ENCODE measurements around the gene SMG9. TPM values are rescaled to one million over a fixed set of nuclear protein-coding genes. Genes with fewer than 3 reads are reported as not detected.
"Not testable (repeated sequence)": the region's sequence is repeated elsewhere in the genome, so short reads cannot be mapped to it uniquely, and the experiment has no call there.

The SMG9 gene
- polyA plus RNA-seq, 4 donors: 39.9 to 67.8 (median 46.7) TPM

DNA sequence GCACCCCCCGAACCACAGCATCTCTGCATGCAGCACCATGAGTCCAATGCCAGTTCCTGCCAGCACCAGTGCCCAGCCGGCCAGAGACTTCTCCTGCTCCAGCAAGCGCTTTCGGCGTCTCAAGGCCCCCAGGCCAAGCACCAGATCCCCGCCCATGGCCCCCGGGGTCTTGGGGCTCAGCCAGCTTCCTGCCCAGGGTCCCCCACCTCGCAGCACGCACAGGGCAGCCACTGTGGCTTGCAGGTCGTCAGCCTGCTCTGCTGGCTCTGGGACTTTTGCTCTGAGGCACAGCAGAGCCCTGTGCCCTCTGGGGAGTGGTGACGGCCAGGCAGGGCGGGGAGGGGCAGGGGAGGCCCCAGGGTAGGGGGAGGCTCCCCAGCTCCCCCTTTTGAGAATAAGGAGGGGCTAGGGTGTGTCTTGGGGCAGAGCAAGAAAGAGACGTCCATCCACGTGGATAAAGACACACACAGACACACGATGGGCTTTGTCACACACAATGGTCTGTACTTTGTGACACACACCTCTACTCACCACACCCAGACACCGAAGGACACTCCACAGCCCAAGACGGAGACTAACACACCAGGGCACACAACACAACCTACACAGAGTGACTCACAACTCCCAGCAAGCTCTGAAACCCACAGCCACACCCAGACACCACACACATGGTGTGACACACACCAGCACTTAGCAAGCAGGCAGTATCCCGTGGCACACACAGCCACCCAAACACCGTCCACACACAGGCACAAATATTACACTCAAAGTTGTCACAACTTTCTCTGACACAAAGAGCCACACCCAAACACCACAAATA lies 26.2 kb upstream of the SMG9 start, which contains the start of gene KCNN4:
TSS of gene KCNN4 (minus strand) at position 268 of the 820 bp plus-strand sequence. CDS start at position 156, 112 bp downstream.
- no peak for DNase-seq (ENCODE audit: low read depth in 4 of 4, low spot score in 3 of 4)

DNA sequence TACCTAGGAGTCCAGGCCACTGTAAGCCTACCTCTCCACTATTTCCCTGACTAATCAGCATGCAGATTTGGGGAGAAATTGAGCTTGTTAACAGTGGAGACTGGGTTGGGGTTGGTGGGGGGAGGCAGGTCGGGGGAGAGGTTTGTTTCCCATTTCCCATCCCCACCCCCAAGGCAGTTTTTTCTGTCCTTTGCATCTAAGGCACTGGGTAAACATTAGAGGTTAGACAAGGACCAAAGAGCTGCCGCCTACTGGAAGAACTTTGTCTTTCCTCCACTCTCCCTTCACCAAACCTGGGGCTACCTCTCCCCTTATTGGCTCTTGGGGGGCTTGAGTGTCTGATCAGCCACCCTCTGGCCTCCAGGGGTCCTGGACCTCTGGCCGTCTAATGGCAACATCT lies 25.1 kb upstream of the SMG9 start:
- DNase-seq (ENCODE audit: low read depth in 4 of 4, low spot score in 3 of 4): no peak

DNA sequence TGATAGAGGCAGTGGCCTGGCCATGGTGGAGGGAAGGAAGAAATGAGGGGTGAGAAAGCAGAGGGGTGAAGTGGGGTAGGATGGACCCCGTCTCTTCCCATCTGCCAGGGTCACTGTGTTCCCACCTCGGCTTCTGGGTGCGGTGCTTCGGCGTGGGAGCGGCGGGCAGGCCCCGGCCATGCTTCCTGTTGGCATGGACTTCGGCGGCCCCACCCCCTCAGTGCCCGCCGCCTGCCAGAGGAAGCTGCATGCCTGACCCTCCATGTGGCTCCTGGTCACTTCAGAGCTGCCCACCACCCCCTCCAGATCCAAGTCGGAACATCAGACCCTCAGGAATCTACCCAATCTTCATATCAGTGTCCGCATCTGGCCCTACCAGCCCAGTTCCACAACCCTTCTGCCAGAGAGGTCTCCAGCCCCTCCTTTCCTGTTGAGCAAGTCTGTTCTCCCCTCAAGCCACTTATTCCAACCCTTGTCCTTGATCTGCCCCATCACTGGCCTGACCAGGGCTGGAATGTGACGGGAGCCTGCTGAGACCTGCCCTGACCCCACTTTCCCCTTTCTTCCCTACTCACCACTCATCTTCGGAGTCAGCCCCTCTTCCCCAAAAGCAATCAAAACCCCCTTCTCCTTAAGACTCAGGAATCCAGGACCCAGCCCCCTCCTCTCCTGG lies 24.5 kb upstream of the SMG9 start:
- no peak for DNase-seq (ENCODE audit: low read depth in 4 of 4, low spot score in 3 of 4)

GRCh38 chr19:43778651-43779050 lies 23.9 kb upstream of the SMG9 start:
- DNase-seq (ENCODE audit: low read depth in 4 of 4, low spot score in 3 of 4): no peak

DNA sequence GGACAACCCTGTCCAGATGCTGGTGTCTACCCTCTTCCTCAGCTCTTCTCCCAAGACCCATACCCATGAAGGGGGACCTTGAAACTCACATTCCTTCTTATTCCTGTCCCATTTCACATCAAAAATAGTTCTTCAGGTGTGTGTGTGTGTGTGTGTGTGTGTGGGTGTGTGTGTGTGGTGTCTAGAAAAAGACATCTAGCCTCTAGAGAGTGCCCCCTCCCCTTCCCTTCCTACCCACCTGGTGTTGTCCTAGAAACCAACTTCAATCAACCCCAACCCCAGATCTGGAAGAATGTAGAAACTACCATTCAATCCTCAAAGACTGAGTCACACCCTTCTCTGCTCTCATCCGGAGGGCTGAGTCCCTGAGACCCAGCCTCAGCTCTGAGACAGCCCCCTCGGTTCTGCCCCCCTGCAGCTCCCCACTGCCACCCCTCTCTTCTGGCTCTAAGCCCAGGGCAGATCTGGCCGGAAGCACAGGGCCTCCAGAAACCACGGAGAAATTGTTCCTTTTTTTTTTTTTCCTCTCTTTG lies 22.5 kb upstream of the SMG9 start:
- DNase-seq (ENCODE audit: low read depth in 4 of 4, low spot score in 3 of 4): no peak

GRCh38 chr19:43776286-43776685 lies 21.5 kb upstream of the SMG9 start:
- no peak for DNase-seq (ENCODE audit: low read depth in 4 of 4, low spot score in 3 of 4)

GRCh38 chr19:43775299-43775890 lies 20.6 kb upstream of the SMG9 start:
- no peak for DNase-seq (ENCODE audit: low read depth in 4 of 4, low spot score in 3 of 4)

DNA sequence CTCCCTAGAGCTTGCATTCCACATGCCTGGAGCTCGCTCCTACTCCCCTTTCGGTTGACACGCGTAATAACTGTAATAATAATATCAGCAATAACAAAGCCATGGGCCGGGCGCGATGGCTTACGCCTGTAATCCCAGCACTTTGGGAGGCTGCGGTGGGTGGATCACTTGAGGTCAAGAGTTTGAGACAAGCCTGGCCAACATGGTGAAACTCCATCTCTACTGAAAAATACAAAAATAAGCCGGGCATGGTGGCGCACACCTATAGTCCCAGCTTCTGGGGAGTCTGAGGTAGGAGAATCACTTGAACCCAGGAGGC lies 20.1 kb upstream of the SMG9 start:
- DNase-seq (ENCODE audit: low read depth in 4 of 4, low spot score in 3 of 4): not testable (repeated sequence)

DNA sequence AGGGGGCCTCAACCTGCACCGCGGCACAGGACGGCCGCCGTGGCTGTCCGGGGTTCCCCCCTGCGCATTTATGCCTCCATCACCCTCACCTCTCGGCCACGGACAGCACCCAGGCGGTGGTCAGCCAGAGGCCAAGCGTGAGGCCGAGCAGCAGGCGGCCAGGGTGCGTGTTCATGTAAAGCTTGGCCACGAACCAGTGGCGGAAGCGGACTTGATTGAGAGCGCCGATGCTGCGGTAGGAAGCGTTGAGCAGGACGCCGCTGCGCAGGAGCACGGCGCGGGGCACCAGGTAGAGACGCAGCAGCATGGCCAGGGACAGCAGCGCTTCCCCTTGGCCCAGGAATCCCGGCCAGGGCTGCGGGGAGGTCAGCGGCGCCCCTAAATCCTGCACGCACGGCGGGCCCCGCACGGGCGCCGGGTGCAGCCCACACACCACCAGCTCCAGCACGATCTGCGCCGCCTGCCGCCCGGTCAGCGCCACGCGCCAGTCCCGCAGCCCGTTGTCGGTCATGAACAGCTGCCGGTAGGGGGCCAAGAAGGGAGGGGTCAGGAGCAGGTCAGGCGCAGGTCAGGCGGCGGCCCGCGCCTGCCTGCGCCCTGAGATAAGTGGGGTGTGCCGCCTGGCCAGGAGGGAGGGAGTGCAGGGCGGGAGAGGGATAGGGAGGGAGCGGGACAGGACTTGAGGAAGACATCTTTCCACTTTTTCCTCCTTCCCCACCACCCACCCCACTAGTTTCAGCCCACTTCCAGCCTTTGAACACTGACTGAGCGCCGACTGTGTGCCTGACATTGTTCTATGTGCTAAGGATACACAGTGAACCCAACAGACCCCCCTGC lies 19.6 kb upstream of the SMG9 start:
- no peak for DNase-seq (ENCODE audit: low read depth in 4 of 4, low spot score in 3 of 4)

- no peak for DNase-seq (ENCODE audit: low read depth in 4 of 4, low spot score in 3 of 4)
Observed at GRCh38 chr19:43773725-43774102, 19.0 kb upstream of the SMG9 start.

- DNase-seq (ENCODE audit: low read depth in 4 of 4, low spot score in 3 of 4): no peak
Observed at GRCh38 chr19:43769256-43769655, 14.5 kb upstream of the SMG9 start.

- DNase-seq (ENCODE audit: low read depth in 4 of 4, low spot score in 3 of 4): no peak
Observed at GRCh38 chr19:43768273-43769050, 13.7 kb upstream of the SMG9 start.

DNA sequence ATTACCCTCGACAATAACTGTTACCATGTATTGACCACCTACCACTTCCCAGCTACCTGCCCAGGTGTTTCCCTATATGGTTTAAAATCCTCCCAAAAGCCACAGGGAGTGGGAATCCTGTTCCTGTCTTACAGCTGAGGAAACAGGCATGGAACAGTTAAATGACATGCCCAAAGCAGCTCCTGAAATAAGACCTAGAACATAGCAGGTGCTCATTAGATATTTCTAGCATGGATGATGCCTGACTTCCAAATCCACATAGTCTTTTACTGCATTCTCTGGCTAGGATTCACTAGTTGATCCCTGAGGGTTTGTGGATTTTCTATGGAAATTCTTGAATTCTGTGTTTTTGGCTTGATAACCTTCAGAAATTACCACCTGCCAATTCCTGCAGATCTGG lies 13.1 kb upstream of the SMG9 start:
- no peak for DNase-seq (ENCODE audit: low read depth in 4 of 4, low spot score in 3 of 4)

GRCh38 chr19:43767316-43767715 lies 12.6 kb upstream of the SMG9 start:
- no peak for DNase-seq (ENCODE audit: low read depth in 4 of 4, low spot score in 3 of 4)

- no peak for DNase-seq (ENCODE audit: low read depth in 4 of 4, low spot score in 3 of 4)
Observed at GRCh38 chr19:43766755-43767043, 11.9 kb upstream of the SMG9 start.

DNA sequence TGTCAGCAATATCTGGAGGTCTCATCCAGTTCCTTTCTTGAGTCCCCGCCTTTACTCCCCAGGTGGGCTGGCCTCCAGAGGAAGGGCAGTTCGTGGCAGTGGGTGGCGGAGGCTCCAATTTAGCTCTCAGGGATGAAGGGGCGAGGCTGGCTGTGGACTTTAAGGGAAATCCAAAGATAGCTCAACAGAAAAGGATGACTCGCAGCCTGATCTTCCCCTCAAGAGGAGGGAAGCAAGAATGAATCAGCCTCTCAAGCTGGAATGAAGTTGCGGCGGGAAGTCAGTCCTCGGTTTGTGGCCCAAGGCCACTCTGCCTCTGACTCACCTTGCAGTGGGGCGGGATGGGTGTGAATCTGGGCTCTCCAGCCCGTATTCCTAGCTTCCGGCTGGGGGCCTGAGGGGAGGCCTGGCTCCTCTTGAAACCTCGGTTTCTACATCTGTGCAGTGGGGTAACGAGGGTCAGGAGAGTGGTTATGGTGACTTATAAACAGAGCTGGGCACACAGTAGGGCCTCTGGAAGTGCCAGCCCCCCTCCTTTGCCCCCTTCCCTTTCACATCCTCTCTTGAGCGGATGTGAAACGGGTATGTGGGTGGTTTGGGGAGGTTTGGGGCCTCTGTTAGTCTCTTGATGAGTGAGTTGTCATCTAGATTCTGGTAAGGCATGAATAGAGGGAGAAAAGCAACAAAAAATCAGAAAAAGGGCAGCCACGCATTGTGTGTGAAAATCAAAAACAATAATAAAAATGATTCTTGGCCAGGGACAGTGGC lies 10.5 kb upstream of the SMG9 start:
- DNase-seq (ENCODE audit: low read depth in 4 of 4, low spot score in 3 of 4): no peak

DNA sequence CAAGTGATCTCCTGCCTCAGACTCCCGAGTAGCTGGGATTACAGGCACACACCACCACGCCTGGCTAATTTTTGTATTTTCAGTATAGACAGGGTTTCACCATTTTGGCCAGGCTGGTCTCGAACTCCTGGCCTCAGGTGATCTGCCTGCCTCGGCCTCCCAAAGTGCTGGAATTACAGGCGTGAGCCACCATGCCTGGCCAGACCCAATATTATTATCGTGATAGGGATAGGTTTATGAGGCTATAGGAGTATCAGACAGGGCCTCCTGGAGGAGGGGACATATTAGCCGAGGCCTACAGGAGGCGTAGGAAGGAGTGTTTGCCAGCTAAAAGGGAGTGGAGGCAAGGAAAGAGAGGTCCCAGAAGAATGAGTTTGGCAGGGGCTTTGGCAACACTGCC lies 9.9 kb upstream of the SMG9 start:
- DNase-seq (ENCODE audit: low read depth in 4 of 4, low spot score in 3 of 4): not testable (repeated sequence)

DNA sequence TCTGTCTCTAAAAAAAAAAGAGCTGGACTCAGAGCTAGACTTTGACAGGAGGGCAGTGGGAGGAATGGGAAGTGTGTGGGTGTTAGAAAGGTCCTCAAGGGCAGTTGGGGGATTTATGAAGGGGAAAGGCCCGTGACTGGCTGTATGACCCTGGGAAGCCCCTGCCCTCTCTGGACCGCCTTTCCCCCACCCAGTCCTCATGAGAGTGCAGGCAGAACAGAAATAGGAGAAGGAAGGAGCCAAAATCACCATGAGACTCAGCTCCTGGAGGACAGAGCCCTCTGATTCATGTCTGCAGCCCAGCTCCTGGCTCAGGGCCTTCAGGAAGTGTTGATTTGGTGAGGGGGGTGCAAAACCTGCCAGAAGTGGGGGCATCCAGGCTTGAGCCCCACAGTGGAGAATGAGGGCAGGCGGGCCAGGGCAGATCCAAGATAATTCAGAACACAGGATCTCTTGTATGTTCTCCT lies 8.7 kb upstream of the SMG9 start:
- DNase-seq (ENCODE audit: low read depth in 4 of 4, low spot score in 3 of 4): no peak

DNA sequence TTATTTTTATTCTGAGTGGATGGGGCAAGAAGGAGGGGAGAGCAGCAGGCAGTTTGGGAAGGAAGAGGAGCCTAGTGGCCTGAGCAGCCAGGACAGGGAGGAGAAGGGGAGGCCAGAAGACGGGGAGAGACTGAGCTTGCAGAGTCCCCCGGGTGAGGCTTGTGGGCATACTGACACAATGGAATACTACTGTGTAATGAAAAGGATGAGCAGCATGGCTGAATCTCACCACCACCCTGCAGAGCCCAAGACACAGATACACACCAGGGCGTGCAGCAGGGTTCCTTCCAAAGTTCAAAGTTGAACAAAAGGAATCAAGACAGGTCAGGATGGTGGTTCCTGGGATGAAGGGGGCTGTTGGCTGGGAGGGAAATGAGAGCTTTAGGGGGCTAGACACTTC lies 8.1 kb upstream of the SMG9 start:
- DNase-seq (ENCODE audit: low read depth in 4 of 4, low spot score in 3 of 4): no peak
